TTC549 (cell line): ENCODE data around the gene GFAP.

Source experiments
- FAIRE-seq: peaks from 2 replicates; lab custom pipeline; 2012; peaks lifted over from hg19 to GRCh38; lab: Jason Lieb, UNC

Gene GFAP

GRCh38 chr17:44914148-44914547 is 1.2 kb downstream of the GFAP start:
- FAIRE-seq, result no peak

GRCh38 chr17:44913676-44914075 is 1.6 kb downstream of the GFAP start:
- no peak for FAIRE-seq

- no peak for FAIRE-seq
Observed at GRCh38 chr17:44912763-44913544, 2.3 kb downstream of the GFAP start.

GRCh38 chr17:44911133-44912001 is 3.9 kb downstream of the GFAP start:
- no peak for FAIRE-seq

- no peak for FAIRE-seq
Observed at GRCh38 chr17:44910231-44911106, 4.8 kb downstream of the GFAP start.

GRCh38 chr17:44909681-44910144 is 5.6 kb downstream of the GFAP start:
- FAIRE-seq, result no peak

GRCh38 chr17:44908761-44909326 is 6.5 kb downstream of the GFAP start:
- FAIRE-seq, result no peak

- no peak for FAIRE-seq
Observed at GRCh38 chr17:44907729-44908470, 7.4 kb downstream of the GFAP start.

GRCh38 chr17:44906763-44907728 is 8.3 kb downstream of the GFAP start:
- no peak for FAIRE-seq

- no peak for FAIRE-seq
Observed at GRCh38 chr17:44906010-44906646, 9.2 kb downstream of the GFAP start.

- no peak for FAIRE-seq
Observed at GRCh38 chr17:44905006-44906000, 10.0 kb downstream of the GFAP start.

GRCh38 chr17:44904001-44904984 is 11.0 kb downstream of the GFAP start:
- FAIRE-seq, result no peak

- FAIRE-seq, result no peak
Observed at GRCh38 chr17:44903012-44903685, 12.2 kb downstream of the GFAP start.

GRCh38 chr17:44902135-44902760 is 13.1 kb downstream of the GFAP start:
- no peak for FAIRE-seq

GRCh38 chr17:44901411-44901921 is 13.8 kb downstream of the GFAP start:
- no peak for FAIRE-seq

- FAIRE-seq, result no peak
Observed at GRCh38 chr17:44900894-44901293, 14.4 kb downstream of the GFAP start.
